ENCODE measurements around the gene GORAB. TPM values are rescaled to one million over a fixed set of nuclear protein-coding genes. Genes with fewer than 3 reads are reported as not detected.

GORAB gene
- total and polyA plus RNA-seq, 2 of the 13 experiments (the other 11 are each of a cell fraction or from before 2014, with no cell fraction given) = 6.6 to 9.2 TPM

GRCh38 chr1:170531758-170532657 lies at the start of gene GORAB (continued):
- TF ChIP-seq GTF2F1 (IDR thresholded peaks at IDR 0.05; ENCODE audit: low read length) (0 out of 2 replicates have a peak, but pooled peaks have one; percentile 39), ESRRA (CRISPR knock-in tag; IDR thresholded peaks at IDR 0.05; ENCODE audit: low read depth) (no peak), HNRNPL (IDR thresholded peaks at IDR 0.05; ENCODE audit: low read depth, low read length) (peak; percentile 84), ELF3 (CRISPR knock-in tag; IDR thresholded peaks at IDR 0.05) (no peak; the same call in 1 of the 2 replicates), ATF5 (CRISPR knock-in tag; IDR thresholded peaks at IDR 0.05; ENCODE audit: low read depth) (no peak), BRF2 (CRISPR knock-in tag; IDR thresholded peaks at IDR 0.05) (peak; percentile 77; the same call in 1 of the 2 replicates), HINFP (CRISPR knock-in tag; IDR thresholded peaks at IDR 0.05; ENCODE audit: low read depth) (0 out of 2 replicates have a peak, but pooled peaks have one; percentile 32), SRSF1 (optimal IDR thresholded peaks at IDR 0.05; ENCODE audit: low read depth, low read length) (peak; percentile 51), PPARG (CRISPR knock-in tag; conservative IDR thresholded peaks at IDR 0.05) (no peak), HBP1 (CRISPR knock-in tag; IDR thresholded peaks at IDR 0.05; ENCODE audit: low read depth) (peak; percentile 55; the same call in 1 of the 2 replicates), ZNF331 (CRISPR knock-in tag; IDR thresholded peaks at IDR 0.05) (peak; percentile 59), STAG1 (CRISPR knock-in tag; IDR thresholded peaks at IDR 0.05) (no peak), MAFG (CRISPR knock-in tag; IDR thresholded peaks at IDR 0.05) (no peak), RXRA (CRISPR knock-in tag; IDR thresholded peaks at IDR 0.05) (no peak; the same call in 1 of the 2 replicates), ZNF580 (CRISPR knock-in tag; IDR thresholded peaks at IDR 0.05; ENCODE audit: borderline replicate concordance, low read depth) (0 out of 2 replicates have a peak, but pooled peaks have one; percentile 27), ASH2L (IDR thresholded peaks at IDR 0.05; ENCODE audit: insufficient read length, low read depth, low read length) (peak; percentile 92), STAT5B (CRISPR knock-in tag; IDR thresholded peaks at IDR 0.05) (no peak), ZMYM3 (CRISPR knock-in tag; IDR thresholded peaks at IDR 0.05) (peak; percentile 48; the same call in 1 of the 2 replicates), ZNF232 (CRISPR knock-in tag; IDR thresholded peaks at IDR 0.05; ENCODE audit: borderline replicate concordance) (no peak), POGZ (CRISPR knock-in tag; IDR thresholded peaks at IDR 0.05) (no peak)

All from HepG2 (cell line).